ENCODE data around the gene SPTY2D1. TPM values are rescaled to one million over a fixed set of nuclear protein-coding genes. Genes with fewer than 3 reads are reported as not detected.
"Not testable (repeated sequence)": the region's sequence is repeated elsewhere in the genome, so short reads cannot be mapped to it uniquely, and the experiment has no call there.

Gene SPTY2D1
- total RNA-seq, 4 donors from 2014 or later, result 14.2 to 19.3 (median 17.8) TPM

DNA sequence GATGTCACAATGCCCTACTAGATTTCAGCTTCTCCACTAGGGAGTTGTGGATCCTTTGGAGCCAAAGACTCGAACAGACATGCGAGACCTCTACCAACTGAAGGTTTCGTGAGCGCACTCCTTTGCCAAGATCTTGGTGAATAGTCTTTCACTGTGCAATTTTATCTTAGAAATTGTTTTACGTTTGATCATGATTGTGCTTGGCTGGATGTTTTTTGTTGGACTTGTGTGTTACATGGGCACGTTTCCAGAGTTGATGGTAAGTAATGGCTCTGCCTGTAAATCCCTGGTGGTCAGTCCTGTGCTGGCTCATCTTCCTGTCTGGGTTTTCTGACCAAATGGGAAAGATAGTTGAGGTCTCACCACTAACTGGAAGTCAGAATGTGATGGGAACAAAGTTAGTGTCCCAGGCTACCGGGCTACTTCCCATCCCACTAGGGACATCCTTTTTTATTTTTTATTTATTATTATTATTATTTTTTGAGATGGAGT, 34.4 kb downstream of the SPTY2D1 start, which contains the start of gene MISFA:
TSS of gene MISFA (plus strand) at position 51 of the 492 bp plus-strand sequence. CDS start at position 191, 140 bp downstream.
- Histone ChIP-seq H3K4me3 (no peak within 1 kb of the TSS), H3K36me3 (no peaks in the 10 kb centered on the region), H3K27ac (no peak within 1 kb of the TSS), H3K9me3 (no peaks in the 10 kb centered on the region), H3K4me1 (no peaks in the 10 kb centered on the region), H3K27me3 (no peaks in the 10 kb centered on the region)
- DNase-seq, result no peak
- TF ChIP-seq CTCF (IDR thresholded peaks at IDR 0.05) (no peak), POLR2A (IDR thresholded peaks at IDR 0.05) (no peak)

GRCh38 chr11:18594999-18595749, 39.0 kb downstream of the SPTY2D1 start:
- Histone ChIP-seq H3K27ac (no peak overlapping the region), H3K9me3 (no peaks in the 10 kb centered on the region), H3K4me1 (peaks cover 0 to 10% (median 0%) of the 10 kb centered on the region in 4 donors), H3K4me3 (no peak overlapping the region), H3K27me3 (no peaks in the 10 kb centered on the region), H3K36me3 (no peaks in the 10 kb centered on the region)
- no peak for DNase-seq
- TF ChIP-seq POLR2A (IDR thresholded peaks at IDR 0.05) (no peak), CTCF (IDR thresholded peaks at IDR 0.05) (no peak)

DNA sequence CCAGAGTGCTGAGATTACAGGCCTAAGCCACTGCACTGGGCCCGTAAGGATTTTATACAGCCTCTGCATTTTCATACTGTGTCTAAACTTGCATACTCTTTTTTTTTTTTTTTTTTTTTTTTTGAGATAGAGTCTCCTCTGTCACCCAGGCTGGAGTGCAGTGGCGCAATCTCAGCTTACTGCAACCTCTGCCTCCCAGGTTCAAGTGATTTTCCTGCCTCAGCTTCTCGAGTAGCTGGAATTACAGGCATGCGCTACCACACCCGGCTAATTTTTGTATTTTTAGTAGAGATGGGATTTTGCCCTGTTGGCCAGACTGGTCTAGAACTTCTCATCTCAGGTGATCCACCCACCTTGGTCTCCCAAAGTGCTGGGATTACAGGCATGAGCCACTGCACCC, 40.1 kb downstream of the SPTY2D1 start:
- not testable (repeated sequence) for H3K27me3 ChIP-seq, H3K27ac ChIP-seq, H3K36me3 ChIP-seq, H3K4me3 ChIP-seq, H3K9me3 ChIP-seq, DNase-seq
- H3K4me1 ChIP-seq, result peaks cover 0 to 16% (median 0%) of the 10 kb centered on the region in 4 donors

GRCh38 chr11:18590571-18590970, 43.6 kb downstream of the SPTY2D1 start:
- peaks cover 0 to 28% (median 0%) of the 10 kb centered on the region in 4 donors for H3K4me1 ChIP-seq
- H3K9me3 ChIP-seq, result no peaks in the 10 kb centered on the region
- H3K27me3 ChIP-seq, result no peaks in the 10 kb centered on the region
- H3K27ac ChIP-seq, result peak overlapping the region in 1 of 4 donors; percentile 3
- DNase-seq, result no peak
- no peak for TF ChIP-seq CTCF (IDR thresholded peaks at IDR 0.05)
- TF ChIP-seq POLR2A (IDR thresholded peaks at IDR 0.05), result no peak
- H3K36me3 ChIP-seq, result no peaks in the 10 kb centered on the region
- no peak overlapping the region for H3K4me3 ChIP-seq

DNA sequence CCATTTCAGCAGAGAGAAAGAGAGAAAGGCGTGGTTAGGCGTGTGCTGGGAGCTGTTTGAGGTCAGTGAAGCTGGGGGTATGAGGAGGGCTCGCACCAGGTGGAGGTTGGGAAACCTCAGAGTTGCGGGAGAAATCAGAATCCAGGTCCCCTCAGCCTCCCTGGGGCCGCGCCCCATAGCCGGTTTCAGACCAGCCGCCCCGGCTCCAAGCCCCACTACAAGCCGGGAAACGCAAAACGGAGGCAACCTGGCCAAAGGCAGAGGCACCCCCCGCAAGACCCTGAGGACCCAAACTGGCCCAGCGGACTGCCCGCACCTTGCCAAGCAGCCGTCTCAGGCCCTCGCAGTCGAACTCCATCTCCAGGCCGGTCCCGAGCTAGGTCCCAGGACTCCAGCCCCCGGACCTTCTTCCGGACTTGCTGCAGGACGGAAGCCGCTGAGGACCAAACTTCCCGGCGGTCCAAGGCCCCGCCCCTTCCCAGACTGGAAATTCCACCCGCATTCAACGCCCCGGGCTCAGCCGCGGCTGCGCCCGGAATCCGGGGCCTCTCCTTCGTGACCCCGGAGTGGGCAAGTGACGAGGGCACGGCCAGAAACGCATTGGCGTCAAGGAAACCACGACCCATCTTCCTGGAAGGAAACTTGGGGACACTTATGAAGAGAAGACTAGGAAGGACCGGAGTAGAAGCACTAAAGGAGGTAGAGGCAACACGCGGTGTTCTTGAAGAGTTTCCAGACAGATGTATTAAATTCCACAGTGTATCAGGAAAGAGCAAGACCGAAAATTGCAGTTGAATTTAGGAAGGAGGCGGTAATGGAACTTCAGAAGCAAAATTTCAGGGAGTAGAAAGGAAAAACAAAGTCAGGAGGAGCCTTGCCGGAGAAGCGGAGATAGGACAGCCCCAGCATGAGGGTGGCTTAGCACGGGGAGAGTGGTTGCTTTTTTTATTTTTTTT, 45.6 kb downstream of the SPTY2D1 start, which contains the start of gene UEVLD:
TSS of gene UEVLD (minus strand) at position 438 of the 956 bp plus-strand sequence. CDS start at position 358, 80 bp downstream.
- H3K4me1 ChIP-seq, result peaks cover 0 to 28% (median 0%) of the 10 kb centered on the region in 4 donors
- TF ChIP-seq CTCF (IDR thresholded peaks at IDR 0.05), result no peak
- TF ChIP-seq POLR2A (IDR thresholded peaks at IDR 0.05), result peak; percentile 73 to 76
- H3K27ac ChIP-seq, result peak within 1 kb of the TSS; percentile 75 to 86 (median 78)
- H3K27me3 ChIP-seq, result no peaks in the 10 kb centered on the region
- no peaks in the 10 kb centered on the region for H3K9me3 ChIP-seq
- H3K4me3 ChIP-seq, result peak within 1 kb of the TSS; percentile 74 to 85 (median 84)
- H3K36me3 ChIP-seq, result no peaks in the 10 kb centered on the region
- DNase-seq, result peak; percentile 60 to 94 (median 91)

Data from Peyer's patch (tissue), 4 donors.